CD4-positive, alpha-beta memory T cell (primary cell): Measurements from ENCODE around the gene SLMAP. TPM values are rescaled to one million over a fixed set of nuclear protein-coding genes. Genes with fewer than 3 reads are reported as not detected.

Source experiments
- CTCF ChIA-PET: fragments of 350-600 bp; sonication (Branson Sonifier 250); formaldehyde crosslinking; loops from one replicate; lab custom pipeline; 2021; ENCODE audit warnings: inconsistent platforms; ENCODE audit not compliant: partially characterized antibody; lab: Charles Lee
- POLR2A ChIA-PET: fragments of 350-600 bp; sonication (Branson Sonifier 250); formaldehyde crosslinking; loops from one replicate; lab custom pipeline; 2021; ENCODE audit not compliant: partially characterized antibody; lab: Charles Lee
- DNase-seq, 5 donors: peaks; one replicate each; pipeline versions ENCODE4 v3.0.0 to v3.0.0-alpha.2; 2020 to 2022; ENCODE audit warnings: mixed read lengths in 1 of 5
- H3K27ac ChIP-seq: one replicate; pipeline ENCODE4 v1.7.0; 2013; ENCODE audit warnings: low read depth, low read length
- H3K27me3 ChIP-seq: 2 replicates; pipeline ENCODE4 v1.7.0; 2013; ENCODE audit warnings: mild to moderate bottlenecking, low read length, moderate library complexity; ENCODE audit not compliant: insufficient read depth
- H3K36me3 ChIP-seq: 2 replicates; pipeline ENCODE4 v1.7.0; 2013; ENCODE audit warnings: mild to moderate bottlenecking, low read length, moderate library complexity; ENCODE audit not compliant: insufficient read depth
- H3K4me1 ChIP-seq: 2 replicates; pipeline ENCODE4 v1.7.0; 2013; ENCODE audit warnings: mild to moderate bottlenecking, low read length, moderate library complexity; ENCODE audit not compliant: insufficient read depth
- H3K4me3 ChIP-seq, 2 donors: one replicate each; pipeline ENCODE4 v1.7.0; 2013; ENCODE audit warnings: low read length in 2 of 2, mild to moderate bottlenecking in 1 of 2
- H3K9me3 ChIP-seq, 2 donors: one replicate each; pipeline ENCODE4 v1.7.0; 2013; ENCODE audit warnings: low read length in 2 of 2, control low read depth in 1 of 2; ENCODE audit not compliant: control insufficient read depth in 1 of 2
- H3K27ac Mint-ChIP-seq, 7 donors: one replicate each; pipeline ENCODE4 v1.8.0; 2020 to 2021; ENCODE audit warnings: mixed read lengths in 7 of 7, mild to moderate bottlenecking in 6 of 7, inconsistent platforms in 3 of 7, moderate library complexity in 3 of 7
- H3K27me3 Mint-ChIP-seq, 2 donors: one replicate each; pipeline ENCODE4 v1.8.0; 2020 to 2021; ENCODE audit warnings: mixed read lengths in 2 of 2
- H3K36me3 Mint-ChIP-seq, 2 donors: one replicate each; pipeline ENCODE4 v1.8.0; 2020 to 2021; ENCODE audit warnings: mixed read lengths in 2 of 2, inconsistent platforms in 1 of 2, mild to moderate bottlenecking in 1 of 2
- H3K4me1 Mint-ChIP-seq, 4 donors: one replicate each; pipeline ENCODE4 v1.8.0; 2020 to 2021; ENCODE audit warnings: mixed read lengths in 4 of 4, mild to moderate bottlenecking in 1 of 4
- H3K4me3 Mint-ChIP-seq, 8 donors: one replicate each; pipeline ENCODE4 v1.8.0; 2020 to 2021; ENCODE audit warnings: mixed read lengths in 8 of 8, mild to moderate bottlenecking in 7 of 8, moderate library complexity in 6 of 8, inconsistent platforms in 3 of 8
- H3K9me3 Mint-ChIP-seq, 8 donors: one replicate each; pipeline ENCODE4 v1.8.0; 2020 to 2021; ENCODE audit warnings: mixed read lengths in 8 of 8, mild to moderate bottlenecking in 5 of 8, inconsistent platforms in 3 of 8, moderate library complexity in 1 of 8
- intact Hi-C: fragments of 100-400 bp; cut with micrococcal nuclease; formaldehyde crosslinking; loops from one replicate; pipeline ENCODE4 v1.15.1; 2023
- polyA plus RNA-seq, 2 donors: library from polyadenylated mRNA; unstranded; fragments of 300-500 nt; fragmentation: Illumina TruSeq; gene quantifications; one replicate each; pipeline ENCODE4 v1.2.3, GENCODE V29; 2021
- total RNA-seq, 2 experiments: library from RNA; stranded (reverse); gene quantifications; one replicate each; pipeline ENCODE4 v1.2.3, GENCODE V29; 2021

The SLMAP gene
- total and polyA plus RNA-seq, 4 experiments from 2014 or later: 17.5 to 69.0 (median 43.0) TPM

DNA sequence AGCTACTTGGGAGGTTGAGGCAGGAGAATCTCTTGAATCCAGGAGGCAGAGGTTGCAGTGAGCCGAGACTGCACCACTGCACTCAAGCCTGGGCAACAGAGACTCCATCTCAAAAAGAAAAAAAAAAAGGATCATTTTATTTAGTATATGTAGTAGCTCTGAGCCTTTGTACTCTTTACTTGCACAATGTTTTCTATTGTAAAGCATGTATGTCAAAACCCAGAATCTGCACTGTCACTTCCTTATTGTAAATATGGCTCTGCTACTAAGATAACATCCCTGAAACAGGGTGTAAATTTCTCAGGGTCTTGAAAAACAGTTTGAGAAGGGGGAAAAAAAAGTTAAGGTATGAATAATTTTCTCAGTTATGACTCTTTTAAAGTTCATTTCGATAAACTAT, 35.1 kb downstream of the SLMAP start:
- POLR2A ChIA-PET: interaction anchor here (0.7 kb wide), 1 partner anchor 235 kb away, joined by 4 read pairs; the partner anchor contains the start of gene PDE12
- Histone ChIP-seq H3K27me3 (no peaks in the 10 kb centered on the region), H3K4me3 (no peak overlapping the region), H3K36me3 (no peaks in the 10 kb centered on the region), H3K27ac (no peak overlapping the region), H3K4me1 (peaks cover 11% of the 10 kb centered on the region), H3K9me3 (no peaks in the 10 kb centered on the region)
- Mint-ChIP-seq H3K27me3 (no peaks in the 10 kb centered on the region), H3K4me3 (no peak overlapping the region), H3K4me1 (peaks cover 10 to 27% (median 22%) of the 10 kb centered on the region in 4 donors), H3K9me3 (no peaks in the 10 kb centered on the region), H3K27ac (no peak overlapping the region), H3K36me3 (no peaks in the 10 kb centered on the region)
- intact Hi-C loops: no loop called here
- CTCF ChIA-PET: no interaction called here
- no peak for DNase-seq

DNA sequence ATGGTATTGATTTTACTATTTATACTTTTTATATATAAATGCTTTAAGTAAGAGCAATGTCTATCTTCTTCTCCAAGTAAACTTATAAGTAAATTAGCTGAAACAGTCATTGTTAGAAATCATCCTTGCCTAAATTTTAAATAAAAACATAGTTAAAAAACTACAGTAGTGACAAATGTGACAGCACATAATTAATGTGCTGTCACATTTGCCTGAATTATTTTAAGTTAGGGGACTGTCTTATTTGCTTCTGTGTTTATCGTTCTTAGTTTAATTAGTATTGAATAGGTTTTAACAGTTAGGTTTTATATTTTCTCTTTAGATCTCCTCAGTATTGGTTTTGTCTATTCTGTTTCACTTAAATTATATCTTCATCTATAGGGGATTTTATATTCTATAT, 36.1 kb downstream of the SLMAP start:
- peaks cover 9% of the 10 kb centered on the region for H3K4me1 ChIP-seq
- DNase-seq: no peak
- no peak overlapping the region for H3K27ac ChIP-seq
- Mint-ChIP-seq H3K4me1 (peaks cover 12 to 31% (median 24%) of the 10 kb centered on the region in 4 donors), H3K27me3 (no peaks in the 10 kb centered on the region), H3K36me3 (no peaks in the 10 kb centered on the region), H3K4me3 (no peak overlapping the region), H3K27ac (no peak overlapping the region), H3K9me3 (no peaks in the 10 kb centered on the region)
- POLR2A ChIA-PET: no interaction called here
- intact Hi-C loops: no loop called here
- H3K4me3 ChIP-seq: no peak overlapping the region
- no peaks in the 10 kb centered on the region for H3K9me3 ChIP-seq
- H3K27me3 ChIP-seq: no peaks in the 10 kb centered on the region
- no peaks in the 10 kb centered on the region for H3K36me3 ChIP-seq
- CTCF ChIA-PET: no interaction called here

- Mint-ChIP-seq H3K36me3 (no peaks in the 10 kb centered on the region), H3K4me1 (peaks cover 18 to 42% (median 32%) of the 10 kb centered on the region in 4 donors), H3K27ac (peak overlapping the region in 1 of 7 donors; percentile 37), H3K9me3 (no peaks in the 10 kb centered on the region), H3K4me3 (peak overlapping the region in 1 of 8 donors; percentile 26), H3K27me3 (no peaks in the 10 kb centered on the region)
- no peak for DNase-seq
- ChIA-PET CTCF (no interaction called here), POLR2A (no interaction called here)
- no peak overlapping the region for H3K27ac ChIP-seq
- no peaks in the 10 kb centered on the region for H3K9me3 ChIP-seq
- no peaks in the 10 kb centered on the region for H3K36me3 ChIP-seq
- no peaks in the 10 kb centered on the region for H3K27me3 ChIP-seq
- intact Hi-C loops: no loop called here
- no peak overlapping the region for H3K4me3 ChIP-seq
- H3K4me1 ChIP-seq: no peaks in the 10 kb centered on the region
Observed at GRCh38 chr3:57793737-57794187, 37.7 kb downstream of the SLMAP start.

- H3K4me1 ChIP-seq: no peaks in the 10 kb centered on the region
- no peaks in the 10 kb centered on the region for H3K27me3 Mint-ChIP-seq
- POLR2A ChIA-PET: no interaction called here
- no peak overlapping the region for H3K4me3 ChIP-seq
- no peak for DNase-seq
- H3K9me3 Mint-ChIP-seq: no peaks in the 10 kb centered on the region
- H3K36me3 Mint-ChIP-seq: no peaks in the 10 kb centered on the region
- peak overlapping the region in 1 of 7 donors; percentile 17 for H3K27ac Mint-ChIP-seq
- H3K9me3 ChIP-seq: no peaks in the 10 kb centered on the region
- H3K4me1 Mint-ChIP-seq: peaks cover 20 to 42% (median 35%) of the 10 kb centered on the region in 4 donors
- no peak overlapping the region for H3K4me3 Mint-ChIP-seq
- H3K27me3 ChIP-seq: no peaks in the 10 kb centered on the region
- no peak overlapping the region for H3K27ac ChIP-seq
- CTCF ChIA-PET: no interaction called here
- no peaks in the 10 kb centered on the region for H3K36me3 ChIP-seq
- intact Hi-C loops: no loop called here
Observed at GRCh38 chr3:57794501-57794900, 38.4 kb downstream of the SLMAP start.

DNA sequence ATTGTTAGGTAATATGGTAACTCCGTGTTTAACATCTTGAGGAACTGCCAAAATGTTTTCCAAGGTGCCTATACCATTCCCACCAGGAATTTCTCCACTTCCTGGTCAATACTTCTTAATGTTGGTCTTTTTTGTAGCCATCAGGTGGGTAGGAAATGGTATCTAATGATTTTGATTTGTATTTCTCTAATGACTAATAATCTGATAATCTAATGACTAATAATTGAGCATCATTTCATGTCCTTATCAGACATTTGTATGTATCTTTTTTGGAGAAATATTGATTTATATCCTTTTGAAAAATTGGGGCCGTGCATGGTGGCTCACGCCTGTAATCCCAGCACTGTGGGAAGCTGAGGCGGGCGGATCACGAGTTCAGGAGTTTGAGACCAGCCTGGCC, 38.8 kb downstream of the SLMAP start:
- Mint-ChIP-seq H3K36me3 (no peaks in the 10 kb centered on the region), H3K4me1 (peaks cover 20 to 42% (median 34%) of the 10 kb centered on the region in 4 donors), H3K27ac (no peak overlapping the region), H3K27me3 (no peaks in the 10 kb centered on the region), H3K9me3 (no peaks in the 10 kb centered on the region), H3K4me3 (no peak overlapping the region)
- intact Hi-C loops: no loop called here
- no peak for DNase-seq
- Histone ChIP-seq H3K9me3 (no peaks in the 10 kb centered on the region), H3K27ac (no peak overlapping the region), H3K4me1 (no peaks in the 10 kb centered on the region), H3K27me3 (no peaks in the 10 kb centered on the region), H3K36me3 (no peaks in the 10 kb centered on the region), H3K4me3 (no peak overlapping the region)
- CTCF ChIA-PET: no interaction called here
- POLR2A ChIA-PET: no interaction called here

DNA sequence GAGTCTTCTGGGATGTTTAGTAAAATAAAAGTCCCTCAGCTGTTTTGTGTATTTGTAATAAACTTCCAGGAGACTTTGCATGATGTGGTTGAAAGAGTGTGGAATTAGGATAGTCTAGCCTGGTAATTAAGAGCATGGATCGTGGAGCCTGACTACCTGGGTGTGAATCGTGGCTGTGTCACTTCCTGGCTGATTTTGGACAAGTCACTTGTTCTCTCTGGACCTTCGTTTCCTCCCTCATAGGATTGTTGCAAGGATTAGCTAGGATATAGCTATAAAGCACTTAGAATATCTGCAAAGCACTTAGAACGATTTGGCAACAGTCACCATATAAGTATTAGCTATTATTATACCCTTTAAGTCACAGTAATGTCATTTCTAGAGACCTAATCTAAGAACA, 40.2 kb downstream of the SLMAP start:
- peaks cover 27 to 54% (median 35%) of the 10 kb centered on the region in 4 donors for H3K4me1 Mint-ChIP-seq
- H3K4me1 ChIP-seq: no peaks in the 10 kb centered on the region
- CTCF ChIA-PET: interaction anchor here (0.7 to 1.3 kb wide), 2 partner anchors 11 to 30 kb away, joined by 3 to 4 read pairs; no protein-coding TSS in a partner anchor
- no peak overlapping the region for H3K4me3 Mint-ChIP-seq
- no peak overlapping the region for H3K4me3 ChIP-seq
- POLR2A ChIA-PET: no interaction called here
- no peaks in the 10 kb centered on the region for H3K36me3 ChIP-seq
- no peaks in the 10 kb centered on the region for H3K36me3 Mint-ChIP-seq
- no peaks in the 10 kb centered on the region for H3K9me3 ChIP-seq
- no peaks in the 10 kb centered on the region for H3K27me3 ChIP-seq
- no peak for DNase-seq
- no peaks in the 10 kb centered on the region for H3K27me3 Mint-ChIP-seq
- H3K9me3 Mint-ChIP-seq: no peaks in the 10 kb centered on the region
- intact Hi-C loops: no loop called here
- H3K27ac ChIP-seq: no peak overlapping the region
- H3K27ac Mint-ChIP-seq: peak overlapping the region in 1 of 7 donors; percentile 53

GRCh38 chr3:57797701-57798487, 41.8 kb downstream of the SLMAP start:
- DNase-seq: no peak
- Histone ChIP-seq H3K4me3 (no peak overlapping the region), H3K27me3 (no peaks in the 10 kb centered on the region), H3K4me1 (peaks cover 3% of the 10 kb centered on the region), H3K27ac (no peak overlapping the region), H3K36me3 (no peaks in the 10 kb centered on the region), H3K9me3 (no peaks in the 10 kb centered on the region)
- no peak overlapping the region for H3K4me3 Mint-ChIP-seq
- H3K4me1 Mint-ChIP-seq: peaks cover 28 to 61% (median 40%) of the 10 kb centered on the region in 4 donors
- peak overlapping the region in 3 of 7 donors; percentile 9 to 57 (median 20) for H3K27ac Mint-ChIP-seq
- ChIA-PET POLR2A (interaction anchor here (1.5 kb wide), 1 partner anchor 42 kb away, joined by 6 read pairs; the partner anchor contains the start of gene SLMAP), CTCF (interaction anchor here (0.7 kb wide), 1 partner anchor 28 kb away, joined by 3 read pairs; no protein-coding TSS in a partner anchor)
- H3K36me3 Mint-ChIP-seq: no peaks in the 10 kb centered on the region
- no peaks in the 10 kb centered on the region for H3K27me3 Mint-ChIP-seq
- no peaks in the 10 kb centered on the region for H3K9me3 Mint-ChIP-seq
- intact Hi-C loops: no loop called here
